22Rv1 (cell line): ENCODE measurements around the gene ASB8.

ENCODE experiments used
- ZFX ChIP-seq: fragments of 450-650 bp; IDR thresholded peaks from 2 replicates; pipeline ENCODE4 v1.6.1; 2017; ENCODE audit warnings: antibody characterized with exemption, borderline replicate concordance
- TF ChIP-seq, protein P1 (sequence below): fragments of 450-650 bp; IDR thresholded peaks from 2 replicates; pipeline ENCODE4 v1.5.1; 2017; ENCODE audit warnings: mild to moderate bottlenecking

GRCh38 chr12:48179466-48179865 is 22.2 kb upstream of the ASB8 start:
- TF ChIP-seq, protein P1, sequence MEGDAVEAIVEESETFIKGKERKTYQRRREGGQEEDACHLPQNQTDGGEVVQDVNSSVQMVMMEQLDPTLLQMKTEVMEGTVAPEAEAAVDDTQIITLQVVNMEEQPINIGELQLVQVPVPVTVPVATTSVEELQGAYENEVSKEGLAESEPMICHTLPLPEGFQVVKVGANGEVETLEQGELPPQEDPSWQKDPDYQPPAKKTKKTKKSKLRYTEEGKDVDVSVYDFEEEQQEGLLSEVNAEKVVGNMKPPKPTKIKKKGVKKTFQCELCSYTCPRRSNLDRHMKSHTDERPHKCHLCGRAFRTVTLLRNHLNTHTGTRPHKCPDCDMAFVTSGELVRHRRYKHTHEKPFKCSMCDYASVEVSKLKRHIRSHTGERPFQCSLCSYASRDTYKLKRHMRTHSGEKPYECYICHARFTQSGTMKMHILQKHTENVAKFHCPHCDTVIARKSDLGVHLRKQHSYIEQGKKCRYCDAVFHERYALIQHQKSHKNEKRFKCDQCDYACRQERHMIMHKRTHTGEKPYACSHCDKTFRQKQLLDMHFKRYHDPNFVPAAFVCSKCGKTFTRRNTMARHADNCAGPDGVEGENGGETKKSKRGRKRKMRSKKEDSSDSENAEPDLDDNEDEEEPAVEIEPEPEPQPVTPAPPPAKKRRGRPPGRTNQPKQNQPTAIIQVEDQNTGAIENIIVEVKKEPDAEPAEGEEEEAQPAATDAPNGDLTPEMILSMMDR: no peak
- TF ChIP-seq ZFX: no peak
